GM12873 (cell line): ENCODE data around the gene CAMK2A.

Source experiments
- TF ChIP-seq, protein P1 (sequence below): IDR thresholded peaks from 2 replicates; pipeline ENCODE4 v1.5.1; 2012; ENCODE audit warnings: low read depth, mild to moderate bottlenecking, moderate library complexity, low read length, control low read depth; ENCODE audit not compliant: insufficient read depth; ENCODE audit errors: missing control alignments

The CAMK2A gene

DNA sequence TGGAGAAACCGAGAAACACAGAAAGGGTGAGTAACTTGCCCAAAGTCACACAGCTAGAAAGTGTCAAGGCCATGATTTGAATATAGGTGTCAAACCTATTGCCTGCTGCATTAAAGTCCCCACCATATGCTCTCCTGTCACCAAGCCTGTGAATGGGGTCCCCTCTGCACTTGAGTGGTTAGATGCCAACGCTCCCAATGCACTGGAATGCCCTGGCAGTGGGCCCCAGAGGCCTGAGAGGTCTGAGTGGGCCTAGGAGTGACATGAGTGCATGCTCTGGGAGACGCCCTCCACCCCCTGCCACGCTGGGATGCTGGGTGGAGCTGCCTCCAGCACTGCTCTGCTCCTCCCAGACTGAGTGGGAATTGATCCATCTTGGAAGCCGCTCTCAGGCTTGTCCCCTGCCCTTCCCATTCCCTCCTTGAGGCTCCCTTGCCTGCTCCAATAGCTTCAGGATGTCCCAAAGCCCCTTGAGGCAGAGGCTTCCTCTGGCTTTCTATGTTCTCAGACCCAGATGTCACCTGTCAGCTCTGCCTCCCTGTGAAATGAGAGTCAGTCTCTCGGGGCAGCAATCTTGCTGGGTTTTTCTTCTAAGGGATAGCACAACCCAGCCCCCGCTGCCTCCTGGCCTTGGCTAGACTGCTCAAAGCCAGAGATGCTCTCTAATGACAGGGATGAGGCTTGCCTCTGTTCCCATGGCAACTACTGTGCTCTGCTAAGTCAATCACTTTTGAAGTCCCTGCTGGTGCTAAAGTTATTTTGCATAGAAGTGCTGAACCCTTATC, 19.7 kb upstream of the CAMK2A start:
- TF ChIP-seq, protein P1, sequence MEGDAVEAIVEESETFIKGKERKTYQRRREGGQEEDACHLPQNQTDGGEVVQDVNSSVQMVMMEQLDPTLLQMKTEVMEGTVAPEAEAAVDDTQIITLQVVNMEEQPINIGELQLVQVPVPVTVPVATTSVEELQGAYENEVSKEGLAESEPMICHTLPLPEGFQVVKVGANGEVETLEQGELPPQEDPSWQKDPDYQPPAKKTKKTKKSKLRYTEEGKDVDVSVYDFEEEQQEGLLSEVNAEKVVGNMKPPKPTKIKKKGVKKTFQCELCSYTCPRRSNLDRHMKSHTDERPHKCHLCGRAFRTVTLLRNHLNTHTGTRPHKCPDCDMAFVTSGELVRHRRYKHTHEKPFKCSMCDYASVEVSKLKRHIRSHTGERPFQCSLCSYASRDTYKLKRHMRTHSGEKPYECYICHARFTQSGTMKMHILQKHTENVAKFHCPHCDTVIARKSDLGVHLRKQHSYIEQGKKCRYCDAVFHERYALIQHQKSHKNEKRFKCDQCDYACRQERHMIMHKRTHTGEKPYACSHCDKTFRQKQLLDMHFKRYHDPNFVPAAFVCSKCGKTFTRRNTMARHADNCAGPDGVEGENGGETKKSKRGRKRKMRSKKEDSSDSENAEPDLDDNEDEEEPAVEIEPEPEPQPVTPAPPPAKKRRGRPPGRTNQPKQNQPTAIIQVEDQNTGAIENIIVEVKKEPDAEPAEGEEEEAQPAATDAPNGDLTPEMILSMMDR = no peak

DNA sequence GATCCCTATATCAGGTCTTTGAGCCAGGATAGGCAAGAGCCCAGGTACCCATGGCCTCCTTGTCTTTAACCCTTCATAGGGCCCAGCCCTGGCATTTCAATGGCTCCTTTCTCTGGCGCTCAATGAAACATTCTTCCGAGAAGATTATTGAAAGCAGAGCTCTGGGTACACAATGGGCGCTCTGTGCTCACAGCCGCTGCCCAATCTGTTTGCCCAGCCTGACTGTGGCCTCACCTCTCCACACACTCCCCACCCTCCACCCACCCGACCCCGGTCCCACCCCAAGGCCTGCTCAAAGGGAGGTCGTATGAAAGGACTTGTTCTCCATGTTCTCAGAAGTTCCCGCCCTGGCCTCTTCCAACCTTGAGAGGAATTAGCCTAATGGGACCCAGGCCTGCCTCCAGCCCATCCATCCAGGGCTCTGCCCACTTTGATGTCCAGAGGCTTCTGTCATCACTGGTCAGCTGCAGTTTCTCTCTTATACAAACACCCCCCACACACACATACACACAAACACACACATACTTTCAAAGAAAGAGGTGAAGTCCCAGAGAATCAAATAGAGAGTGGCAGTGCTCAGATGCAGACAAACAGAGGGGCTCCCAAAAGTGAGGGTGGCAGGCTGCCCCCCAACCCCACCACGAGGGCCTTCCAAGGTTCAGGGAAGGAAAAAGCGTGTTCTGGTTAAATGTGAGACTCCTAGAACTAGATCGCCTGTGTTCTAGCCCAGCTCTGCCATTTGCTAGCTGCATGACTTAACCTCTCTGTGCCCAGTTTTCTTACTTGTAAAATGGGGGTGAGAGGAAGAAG, 18.2 kb upstream of the CAMK2A start:
- TF ChIP-seq, protein P1 = no peak

DNA sequence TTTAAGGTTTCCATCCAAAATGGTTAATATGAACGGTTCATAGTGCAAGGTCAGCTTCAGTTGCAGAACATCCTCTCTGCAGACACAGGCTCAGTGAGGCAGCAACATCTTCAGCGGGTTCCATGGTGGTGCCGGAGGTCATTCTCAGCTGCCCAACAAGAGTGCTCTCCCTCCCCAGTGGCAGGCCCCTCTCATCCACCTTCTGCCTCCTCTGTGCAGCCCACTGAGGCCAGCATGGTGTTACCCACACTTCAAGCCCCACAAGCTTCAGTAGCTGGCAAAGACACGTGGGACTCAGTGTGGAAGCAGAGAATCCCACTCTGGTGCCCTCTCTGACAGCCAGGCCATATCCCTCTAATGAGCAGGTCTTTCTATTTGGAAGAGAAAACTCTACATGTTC, 17.2 kb upstream of the CAMK2A start:
- TF ChIP-seq, protein P1 = no peak

DNA sequence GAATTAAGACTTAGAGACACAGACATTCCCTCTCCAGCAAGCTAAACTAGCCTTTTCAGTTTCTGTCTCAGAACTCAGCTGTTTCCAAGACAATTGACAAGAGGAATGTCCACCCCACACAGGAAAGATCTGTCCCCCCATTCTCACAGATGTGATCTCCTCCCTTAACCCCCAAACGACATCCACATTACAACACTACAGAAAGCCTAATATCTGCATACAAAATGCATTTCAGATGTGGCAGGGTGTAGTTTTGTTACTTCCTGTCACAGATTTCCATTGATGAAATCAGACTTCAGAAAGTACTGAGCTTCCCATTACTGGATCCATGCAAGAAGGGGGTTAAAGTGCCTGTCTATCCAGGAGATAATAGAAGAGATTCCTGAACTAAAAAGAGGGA, 16.0 kb upstream of the CAMK2A start:
- TF ChIP-seq, protein P1 = no peak

DNA sequence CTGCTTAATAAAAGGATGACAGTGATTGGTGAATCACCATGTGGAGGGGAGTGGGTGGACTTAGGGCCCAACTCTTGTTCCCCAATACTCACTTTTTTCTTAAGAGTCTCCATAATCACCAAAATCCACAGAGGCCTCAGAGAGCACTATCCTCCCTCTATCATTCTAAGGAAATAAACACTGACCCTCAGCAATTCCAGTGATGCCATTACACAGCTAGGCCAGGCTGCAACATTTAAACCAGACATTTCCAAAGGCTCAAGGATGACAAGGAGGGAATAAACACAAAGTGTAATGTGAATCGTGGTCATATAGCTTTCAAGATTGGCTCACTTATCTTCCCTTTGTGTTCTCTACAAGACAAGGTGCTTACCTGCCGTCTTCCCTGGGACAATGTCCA, 15.5 kb upstream of the CAMK2A start:
- TF ChIP-seq, protein P1 = no peak

DNA sequence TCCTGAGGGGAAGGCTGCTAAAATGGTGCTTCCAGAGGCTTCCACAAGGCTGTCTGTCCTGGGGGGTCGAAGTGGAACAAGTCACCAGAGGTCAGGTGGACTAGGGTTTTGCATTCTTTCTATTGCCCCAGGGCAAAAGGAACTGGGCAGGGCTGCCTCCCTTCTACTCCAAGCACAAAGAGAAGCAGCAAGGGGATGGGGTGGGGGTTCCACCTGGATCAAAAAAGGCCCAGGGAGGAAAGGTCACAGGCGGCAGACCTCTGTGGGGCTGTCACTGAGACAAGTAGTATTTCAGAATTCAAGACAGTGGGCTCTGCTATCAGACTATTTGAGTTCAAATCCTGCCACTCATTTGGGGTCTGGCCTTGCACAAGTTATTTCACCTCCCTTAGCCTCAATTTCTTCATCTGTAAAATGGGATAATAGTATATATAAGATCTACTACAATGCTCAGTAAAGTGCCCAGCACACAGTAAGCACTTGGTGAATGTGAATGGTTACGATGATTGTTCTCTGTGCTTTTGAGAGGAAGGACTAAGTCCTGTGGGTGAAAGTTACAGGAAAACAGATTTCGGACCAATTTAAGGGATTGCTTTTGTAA, 15.0 kb upstream of the CAMK2A start:
- TF ChIP-seq, protein P1 = no peak

DNA sequence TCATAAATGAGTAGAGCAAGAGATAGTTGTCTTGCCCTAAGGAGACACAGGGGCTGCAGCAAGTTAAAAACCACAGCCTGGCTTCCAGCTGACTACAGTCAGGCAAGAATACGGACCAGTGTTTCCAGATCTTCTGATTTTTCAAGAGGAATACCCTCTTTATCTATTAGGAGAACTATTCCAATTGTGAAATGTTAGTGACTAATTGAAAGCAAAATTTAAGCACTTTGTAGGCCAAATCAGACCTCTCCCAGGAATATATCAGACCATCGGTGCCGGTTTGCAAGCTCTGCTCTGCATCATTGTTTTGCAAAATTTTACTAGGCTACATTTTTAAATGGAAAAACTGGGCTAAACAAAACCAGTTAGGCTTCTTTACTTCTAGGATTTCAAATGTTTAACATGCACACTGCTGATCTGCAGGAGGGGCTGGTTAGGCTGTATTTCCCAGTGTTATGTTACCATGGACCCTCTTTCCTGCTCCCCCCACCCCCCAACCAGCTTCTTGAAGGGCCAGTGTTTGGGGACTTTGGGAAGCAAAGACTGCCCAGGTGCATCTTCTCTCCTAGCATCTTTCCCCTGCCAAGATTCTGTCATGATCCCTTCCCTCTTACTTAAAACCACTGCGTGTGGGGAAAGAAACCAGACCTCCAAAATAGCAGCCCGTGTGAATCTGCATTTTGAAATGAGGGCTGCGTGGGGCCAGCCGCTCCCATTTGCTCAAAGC, 14.2 kb upstream of the CAMK2A start:
- TF ChIP-seq, protein P1 = no peak
